NCI-H146 (cell line): ENCODE data around the gene TLL1.
A peak's percentile ranks its signal among the peaks of the same experiment; 100 is the strongest.

Source experiments
- DNase-seq: peaks from one replicate; lab custom pipeline; 2025; lab: John Stamatoyannopoulos, UW

TLL1 gene

DNA sequence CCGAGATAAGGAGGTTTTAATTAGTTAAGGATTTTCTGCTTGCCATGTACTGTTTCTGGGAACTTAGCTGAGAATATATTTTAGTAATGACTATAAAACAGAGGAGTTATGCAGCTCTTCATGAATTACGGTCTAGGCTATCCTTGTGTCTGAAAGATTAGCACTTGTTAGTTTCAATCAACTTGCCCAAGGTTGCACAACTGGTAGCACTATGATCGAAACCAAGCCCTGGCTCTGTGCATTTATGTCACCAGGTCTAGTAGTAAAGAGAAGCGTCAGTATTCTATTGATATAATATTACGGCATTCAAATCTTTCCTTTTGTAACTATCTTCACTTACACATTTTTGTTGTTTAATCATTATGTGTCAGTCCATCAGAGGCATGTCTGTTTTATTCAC is 176.0 kb downstream of the TLL1 start:
- no peak for DNase-seq

- DNase-seq: peak; percentile 17
These were observed 191.7 kb downstream of the TLL1 start for GRCh38 chr4:166064721-166065120.

DNA sequence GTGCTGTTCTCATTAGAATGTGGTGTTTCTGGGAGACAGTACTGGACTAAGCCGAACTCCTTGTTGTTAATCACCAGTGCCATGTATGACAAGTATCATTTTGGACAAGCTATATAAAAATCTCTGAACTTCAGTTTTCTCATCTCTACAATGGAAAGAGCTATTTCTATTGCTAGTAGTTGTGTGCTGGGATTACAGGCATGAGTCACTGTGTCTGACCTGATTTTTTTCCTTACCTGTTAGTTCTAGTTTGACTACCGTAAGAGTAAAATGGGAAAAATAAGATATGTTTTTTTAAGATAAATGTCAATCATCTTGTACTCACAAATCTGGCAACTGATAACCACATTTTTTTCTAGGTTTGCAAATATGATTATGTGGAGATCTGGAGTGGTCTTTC is 192.3 kb downstream of the TLL1 start:
- no peak for DNase-seq

DNA sequence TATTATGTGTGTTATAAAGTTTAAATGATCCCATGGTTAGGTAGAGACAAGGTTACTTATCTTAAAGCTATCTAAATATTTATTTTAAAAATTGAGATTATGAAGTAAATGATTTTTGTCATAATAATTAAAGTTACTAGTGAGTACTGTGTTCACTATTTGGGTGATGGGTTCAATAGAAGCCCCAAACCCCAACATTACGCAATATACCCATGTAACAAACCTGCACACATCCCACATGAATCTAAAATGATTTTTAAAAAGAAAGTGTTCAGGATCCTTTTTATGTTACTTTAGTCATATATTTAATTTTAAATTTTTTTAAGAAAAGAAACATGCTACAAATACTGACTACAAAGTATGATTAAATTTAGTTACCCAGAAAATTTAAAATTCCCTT is 193.9 kb downstream of the TLL1 start:
- no peak for DNase-seq

DNA sequence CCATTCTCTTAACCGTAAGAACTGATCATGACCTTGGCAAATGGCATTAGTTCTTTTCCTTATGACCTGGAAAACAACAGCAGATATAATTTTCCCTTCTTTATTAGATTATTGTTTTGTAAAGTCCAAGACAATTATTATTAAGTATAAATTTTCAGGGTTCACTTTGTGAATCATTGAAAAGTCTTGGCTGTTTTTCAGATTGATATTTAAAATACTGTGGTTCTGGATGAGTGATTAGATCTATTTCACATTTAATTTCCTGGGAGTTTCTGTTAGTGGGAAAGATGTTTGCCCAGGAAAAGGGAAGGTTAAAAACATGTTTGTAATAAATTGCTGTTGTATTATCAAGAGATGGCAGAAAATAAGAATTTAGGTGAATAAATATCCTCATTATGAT is 194.9 kb downstream of the TLL1 start:
- no peak for DNase-seq

GRCh38 chr4:166073783-166074182 is 200.7 kb downstream of the TLL1 start:
- DNase-seq: no peak

DNA sequence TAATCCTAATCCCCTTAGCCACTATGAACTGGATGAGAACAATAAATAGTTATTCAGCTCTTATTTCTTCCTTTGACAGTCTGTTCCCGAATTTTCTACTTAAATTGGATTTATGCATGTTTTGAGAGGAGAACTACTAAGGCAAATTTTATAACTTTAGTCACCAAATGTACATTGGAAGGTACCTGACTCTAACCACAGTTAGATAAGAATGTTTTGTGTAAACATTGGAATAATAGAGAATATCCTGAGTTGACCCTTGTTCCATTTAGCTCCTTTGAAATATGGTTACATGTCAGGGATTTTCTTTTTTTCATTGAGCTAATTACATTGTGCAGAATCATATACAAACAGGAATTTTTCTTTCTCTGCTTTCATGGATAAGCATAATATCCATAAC is 202.6 kb downstream of the TLL1 start:
- no peak for DNase-seq

DNA sequence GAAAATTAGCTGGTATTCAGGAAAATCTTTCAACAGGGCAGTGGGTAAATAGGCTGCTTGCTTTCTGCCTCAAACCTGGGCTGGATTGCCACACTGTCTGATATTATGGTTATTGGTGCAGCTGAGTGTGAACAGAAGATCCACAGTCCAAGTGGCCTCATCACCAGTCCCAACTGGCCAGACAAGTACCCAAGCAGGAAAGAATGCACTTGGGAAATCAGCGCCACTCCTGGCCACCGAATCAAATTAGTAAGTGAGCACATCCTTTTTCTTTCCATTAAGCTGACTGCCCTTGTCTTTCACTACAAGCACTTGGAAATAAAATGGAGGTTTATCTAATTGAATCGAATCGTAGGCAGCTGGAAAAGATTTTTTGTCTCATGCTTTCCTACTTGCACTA is 204.7 kb downstream of the TLL1 start:
- no peak for DNase-seq

DNA sequence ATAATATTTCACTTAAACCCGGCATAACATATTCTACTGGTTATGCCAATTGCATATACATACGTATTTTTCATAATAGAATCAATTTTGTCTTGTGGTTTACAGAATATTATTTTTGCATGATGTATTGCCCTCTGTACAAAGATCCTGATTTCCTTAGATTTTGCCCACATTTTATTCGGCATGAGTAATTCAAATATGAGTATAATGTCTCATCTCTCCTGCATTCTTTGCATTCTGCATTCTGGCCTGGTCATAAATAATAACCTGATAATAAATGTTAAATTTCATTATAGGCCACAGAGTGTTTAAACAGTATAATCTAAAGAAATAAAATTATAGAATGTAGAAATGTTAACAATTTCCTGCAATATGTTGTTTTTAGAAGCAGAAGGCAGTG is 205.3 kb downstream of the TLL1 start:
- DNase-seq: no peak

DNA sequence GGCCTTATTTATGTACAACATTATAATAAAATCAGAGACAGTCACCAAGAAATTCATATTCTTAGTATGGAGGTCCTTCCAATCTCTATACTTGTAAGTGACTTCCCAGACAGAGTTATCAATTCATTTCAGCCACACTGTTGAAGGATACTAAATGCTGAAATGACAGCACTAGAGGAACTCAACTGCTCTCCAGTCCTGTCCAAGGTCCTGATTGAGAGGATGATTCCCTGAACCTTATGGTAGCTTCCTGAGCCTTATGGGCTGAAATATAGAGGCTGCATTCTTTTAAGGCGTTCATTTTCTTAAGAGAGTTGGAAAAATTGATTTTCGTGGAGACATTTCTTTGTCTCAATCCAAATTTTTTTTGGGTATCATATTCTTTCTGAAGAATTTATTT is 205.9 kb downstream of the TLL1 start:
- no peak for DNase-seq

GRCh38 chr4:166087569-166087968 is 214.5 kb downstream of the TLL1 start:
- DNase-seq: no peak

DNA sequence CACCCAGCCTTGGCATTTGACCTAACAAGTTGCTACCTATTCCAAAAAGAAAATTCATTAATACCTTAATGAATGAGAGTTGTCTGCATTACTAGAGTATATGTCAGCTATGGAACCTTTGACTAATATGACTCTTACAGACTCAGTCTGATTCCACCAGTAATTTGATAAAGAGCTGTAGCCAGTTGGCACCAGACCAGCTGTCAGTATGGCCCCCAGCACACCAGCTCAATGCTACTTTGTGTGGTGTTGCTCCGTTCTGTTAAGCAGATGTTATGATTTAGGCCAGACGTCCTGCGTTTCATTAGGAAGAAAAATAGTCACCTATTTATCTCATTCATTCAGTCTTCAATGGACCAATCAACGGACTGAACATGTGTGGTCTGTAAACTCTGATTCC is 215.5 kb downstream of the TLL1 start:
- DNase-seq: no peak

- peak; percentile 52 for DNase-seq
These were observed 218.1 kb downstream of the TLL1 start for GRCh38 chr4:166091146-166091545.

- DNase-seq: peak; percentile 46
These were observed 219.0 kb downstream of the TLL1 start for GRCh38 chr4:166091912-166092510.

GRCh38 chr4:166092797-166093290 is 219.8 kb downstream of the TLL1 start:
- DNase-seq: peak; percentile 4

DNA sequence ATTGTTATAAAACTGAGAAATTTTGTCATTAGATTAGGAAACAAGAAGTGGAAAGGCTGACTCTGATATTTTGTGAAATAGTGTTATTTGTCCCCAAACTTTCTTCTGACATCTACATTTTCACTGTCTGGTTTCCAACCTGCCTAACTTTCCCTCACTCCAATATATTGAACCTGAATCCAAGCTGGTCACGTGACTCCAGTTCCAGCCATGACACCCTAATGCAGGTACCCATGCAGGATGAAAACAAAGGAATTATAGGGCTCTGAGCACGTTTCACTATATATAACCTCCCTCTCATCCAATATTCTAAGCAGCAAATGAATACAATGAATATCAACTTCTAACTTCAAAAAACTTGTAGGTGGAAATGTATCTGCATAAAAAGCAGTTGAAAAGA is 231.6 kb downstream of the TLL1 start:
- no peak for DNase-seq

GRCh38 chr4:166121897-166122296 is 248.9 kb downstream of the TLL1 start:
- no peak for DNase-seq

DNA sequence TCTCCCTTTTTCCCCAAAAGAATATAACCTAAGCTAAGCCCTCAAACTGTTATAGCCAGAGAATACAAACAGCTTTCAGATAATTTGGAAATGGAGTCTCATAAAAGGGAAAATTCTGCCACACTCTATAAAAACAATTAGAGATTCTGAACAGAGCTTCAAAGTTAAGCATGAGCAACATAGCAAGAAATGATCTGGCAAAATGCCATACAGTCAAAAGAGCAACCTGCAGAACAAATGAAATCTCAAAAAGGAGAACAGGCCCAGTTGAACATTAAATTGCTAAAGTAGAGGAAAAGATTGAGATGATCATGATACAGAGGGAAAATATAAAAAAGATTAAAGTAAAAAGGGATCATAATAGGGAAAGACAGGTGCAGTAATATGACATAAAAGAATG is 250.5 kb downstream of the TLL1 start:
- no peak for DNase-seq

GRCh38 chr4:166128403-166128802 is 255.4 kb downstream of the TLL1 start:
- DNase-seq: no peak

- DNase-seq: no peak
These were observed 261.2 kb downstream of the TLL1 start for GRCh38 chr4:166134285-166134684.

GRCh38 chr4:166140951-166141350 is 267.9 kb downstream of the TLL1 start:
- no peak for DNase-seq

- DNase-seq: no peak
These were observed 270.2 kb downstream of the TLL1 start for GRCh38 chr4:166143227-166143626.

DNA sequence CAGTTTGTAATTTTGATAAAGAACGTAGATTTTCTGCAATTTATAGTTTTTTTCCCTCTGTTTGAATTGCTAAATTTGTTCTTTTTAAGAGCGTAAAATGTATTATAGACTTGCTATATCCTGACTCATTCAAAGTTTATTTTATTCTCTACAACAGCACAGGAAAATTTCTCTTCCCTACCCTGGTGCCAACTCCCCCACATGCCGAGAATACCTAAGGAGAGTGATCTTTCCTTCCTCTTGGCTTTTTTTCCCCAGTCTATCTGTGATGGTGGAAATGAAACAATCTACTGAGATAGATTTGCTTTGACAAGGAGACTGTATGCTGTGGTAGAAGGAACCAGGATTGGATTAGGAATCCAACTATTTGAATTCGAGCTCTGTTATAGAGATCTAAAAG is 271.6 kb downstream of the TLL1 start:
- DNase-seq: no peak

DNA sequence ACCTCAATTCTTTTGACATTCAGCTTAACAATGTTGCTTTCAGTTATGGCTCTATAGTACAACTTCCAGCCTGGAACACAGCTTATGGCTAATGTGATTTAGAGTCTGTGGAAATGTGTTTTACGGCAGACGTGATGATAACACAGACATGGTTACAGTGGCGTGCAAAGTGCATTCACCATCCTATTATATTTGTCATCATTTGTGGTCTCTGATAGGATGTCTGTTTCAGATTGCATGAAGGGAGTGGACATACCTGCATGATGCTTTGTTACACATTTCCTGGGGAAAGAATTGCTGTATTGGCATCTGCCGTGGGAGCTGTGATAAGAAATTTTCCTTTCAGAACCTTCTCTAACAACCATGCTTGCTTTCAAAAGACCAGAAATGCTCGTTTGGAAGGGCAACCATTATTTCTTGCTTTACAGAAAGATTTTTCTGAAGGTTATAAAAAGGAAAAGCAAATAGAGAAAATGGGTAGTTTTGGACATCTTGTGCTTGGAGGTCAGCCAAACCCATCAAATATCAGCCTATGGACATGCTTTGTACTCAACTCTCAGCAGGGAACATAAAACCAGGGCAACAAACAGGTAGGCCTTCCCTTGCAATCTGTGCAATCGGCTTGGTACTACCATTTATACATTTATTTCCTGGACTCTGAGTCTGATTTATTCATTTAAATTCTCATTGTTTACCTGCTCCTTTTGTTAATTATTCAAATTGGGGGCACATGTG is 273.9 kb downstream of the TLL1 start:
- DNase-seq: peak; percentile 29
